ENCODE results near the gene TTLL8.

TTLL8 gene

GRCh38 chr22:50012211-50013181 lies 45.6 kb downstream of the TTLL8 start, which contains the start of gene IL17REL:
TSS of gene IL17REL (minus strand) at chr22:50012765. CDS start at chr22:50012646, 119 bp downstream.
- no peak within 1 kb of the TSS for H3K4me3 ChIP-seq (ENCODE audit: low read depth, low read length)
- no peak for TF ChIP-seq CTCF (IDR thresholded peaks at IDR 0.05; ENCODE audit: low read depth, low read length, missing control alignments)
- DNase-seq (ENCODE audit: low read depth), result no peak

- H3K4me3 ChIP-seq (ENCODE audit: low read depth, low read length), result no peak overlapping the region
- DNase-seq (ENCODE audit: low read depth), result no peak
These were observed 46.5 kb downstream of the TTLL8 start for GRCh38 chr22:50011447-50012210.

GRCh38 chr22:50010676-50011446 lies 47.2 kb downstream of the TTLL8 start:
- peak overlapping the region; percentile 28 for H3K4me3 ChIP-seq (ENCODE audit: low read depth, low read length)
- DNase-seq (ENCODE audit: low read depth), result no peak
- no peak for TF ChIP-seq CTCF (IDR thresholded peaks at IDR 0.05; ENCODE audit: low read depth, low read length, missing control alignments)

More at GRCh38 chr22:50011447-50012210, 46.5 kb downstream of the TTLL8 start:
- no peak for TF ChIP-seq CTCF (IDR thresholded peaks at IDR 0.05; ENCODE audit: low read depth, low read length, missing control alignments)

GRCh38 chr22:50009765-50010675 lies 48.1 kb downstream of the TTLL8 start:
- H3K4me3 ChIP-seq (ENCODE audit: low read depth, low read length), result peak overlapping the region; percentile 28
- DNase-seq (ENCODE audit: low read depth), result no peak
- no peak for TF ChIP-seq CTCF (IDR thresholded peaks at IDR 0.05; ENCODE audit: low read depth, low read length, missing control alignments)

GRCh38 chr22:50009251-50009650 lies 48.8 kb downstream of the TTLL8 start:
- no peak for DNase-seq (ENCODE audit: low read depth)

More at GRCh38 chr22:50009251-50009650, 48.8 kb downstream of the TTLL8 start:
- no peak for TF ChIP-seq CTCF (IDR thresholded peaks at IDR 0.05; ENCODE audit: low read depth, low read length, missing control alignments)
- H3K4me3 ChIP-seq (ENCODE audit: low read depth, low read length), result no peak overlapping the region
